ENCODE data around the gene COL26A1.
A peak's percentile ranks its signal among the peaks of the same experiment; 100 is the strongest.

Gene COL26A1

GRCh38 chr7:101565601-101566209 lies 203.0 kb downstream of the COL26A1 start:
- no peak for DNase-seq (ENCODE audit: low read depth, low spot score)

- no peak for DNase-seq (ENCODE audit: low read depth, low spot score)
Measured at GRCh38 chr7:101567230-101567629, 204.6 kb downstream of the COL26A1 start.

- no peak for DNase-seq (ENCODE audit: low read depth, low spot score)
Measured at GRCh38 chr7:101572156-101572555, 209.5 kb downstream of the COL26A1 start.

- DNase-seq (ENCODE audit: low read depth, low spot score): peak; percentile 79
Measured at GRCh38 chr7:101575168-101575567, 212.5 kb downstream of the COL26A1 start.

GRCh38 chr7:101575721-101576120 lies 213.0 kb downstream of the COL26A1 start:
- no peak for DNase-seq (ENCODE audit: low read depth, low spot score)

GRCh38 chr7:101576998-101577397 lies 214.3 kb downstream of the COL26A1 start:
- DNase-seq (ENCODE audit: low read depth, low spot score): peak; percentile 45

- no peak for DNase-seq (ENCODE audit: low read depth, low spot score)
Measured at GRCh38 chr7:101578552-101578951, 215.9 kb downstream of the COL26A1 start.

- DNase-seq (ENCODE audit: low read depth, low spot score): no peak
Measured at GRCh38 chr7:101580596-101580995, 217.9 kb downstream of the COL26A1 start.

- DNase-seq (ENCODE audit: low read depth, low spot score): no peak
Measured at GRCh38 chr7:101581891-101582290, 219.2 kb downstream of the COL26A1 start.

GRCh38 chr7:101582971-101583370 lies 220.3 kb downstream of the COL26A1 start:
- no peak for DNase-seq (ENCODE audit: low read depth, low spot score)

- DNase-seq (ENCODE audit: low read depth, low spot score): peak; percentile 34
Measured at GRCh38 chr7:101586078-101586905, 223.6 kb downstream of the COL26A1 start.

GRCh38 chr7:101586906-101587677 lies 224.4 kb downstream of the COL26A1 start:
- DNase-seq (ENCODE audit: low read depth, low spot score): no peak

GRCh38 chr7:101588131-101588935 lies 225.7 kb downstream of the COL26A1 start:
- no peak for DNase-seq (ENCODE audit: low read depth, low spot score)

- DNase-seq (ENCODE audit: low read depth, low spot score): no peak
Measured at GRCh38 chr7:101589052-101589451, 226.4 kb downstream of the COL26A1 start.

- DNase-seq (ENCODE audit: low read depth, low spot score): no peak
Measured at GRCh38 chr7:101589976-101590662, 227.4 kb downstream of the COL26A1 start.

GRCh38 chr7:101590663-101591435 lies 228.2 kb downstream of the COL26A1 start:
- DNase-seq (ENCODE audit: low read depth, low spot score): no peak

GRCh38 chr7:101591504-101591903 lies 228.8 kb downstream of the COL26A1 start:
- DNase-seq (ENCODE audit: low read depth, low spot score): no peak

- DNase-seq (ENCODE audit: low read depth, low spot score): no peak
Measured at GRCh38 chr7:101593556-101593955, 230.9 kb downstream of the COL26A1 start.

- DNase-seq (ENCODE audit: low read depth, low spot score): no peak
Measured at GRCh38 chr7:101594790-101595189, 232.1 kb downstream of the COL26A1 start.

GRCh38 chr7:101595246-101595645 lies 232.6 kb downstream of the COL26A1 start:
- no peak for DNase-seq (ENCODE audit: low read depth, low spot score)
